Heart left ventricle (tissue), 16 donors: ENCODE results near the gene LTBR. TPM values are rescaled to one million over a fixed set of nuclear protein-coding genes. Genes with fewer than 3 reads are reported as not detected.

Source experiments
- ATAC-seq, 4 donors: fragments of 200-7000 bp; cut with Tn5 transposase; one replicate each; pipeline ENCODE4 v1.9.1; 2020 to 2022; ENCODE audit warnings: moderate library complexity in 4 of 4, mild to moderate bottlenecking in 3 of 4, moderate number of reproducible peaks in 1 of 4
- DNase-seq, 5 donors: peaks; one replicate each; pipeline ENCODE4 v3.0.0-alpha.2; 2020
- H3K27ac ChIP-seq, 12 donors: fragments of 200-600 bp; sonication (generic) in 4 of 12; one replicate each; pipeline versions ENCODE4 v1.5.0 to v1.8.0; 2016 to 2022; ENCODE audit warnings: mild to moderate bottlenecking in 2 of 12
- H3K27me3 ChIP-seq, 9 donors: fragments of 200-600 bp; sonication (generic) in 2 of 9; one replicate each; pipeline versions ENCODE4 v1.5.1 to v1.8.0; 2016 to 2022; ENCODE audit warnings: mild to moderate bottlenecking in 3 of 9
- H3K36me3 ChIP-seq, 9 donors: fragments of 200-600 bp; sonication (generic) in 2 of 9; one replicate each; pipeline versions ENCODE4 v1.5.0 to v1.8.0; 2018 to 2022; ENCODE audit warnings: mild to moderate bottlenecking in 2 of 9
- H3K4me1 ChIP-seq, 12 donors: fragments of 200-600 bp; sonication (generic) in 4 of 12; one replicate each; pipeline versions ENCODE4 v1.5.0 to v1.8.0; 2016 to 2022; ENCODE audit warnings: mild to moderate bottlenecking in 3 of 12
- H3K4me3 ChIP-seq, 12 donors: fragments of 200-600 bp; sonication (generic) in 4 of 12; one replicate each; pipeline versions ENCODE4 v1.5.0 to v1.8.0; 2017 to 2022; ENCODE audit warnings: mild to moderate bottlenecking in 9 of 12, moderate library complexity in 4 of 12
- H3K9me3 ChIP-seq, 12 donors: fragments of 200-600 bp; sonication (generic) in 4 of 12; one replicate each; pipeline versions ENCODE4 v1.5.0 to v1.8.0; 2016 to 2022; ENCODE audit warnings: mild to moderate bottlenecking in 1 of 12
- CTCF ChIP-seq, 12 donors: fragments of 200-600 bp; sonication (generic) in 4 of 12; IDR thresholded peaks; one replicate each; pipeline versions ENCODE4 v1.5.0 to v1.8.0; 2018 to 2022; ENCODE audit warnings: antibody characterized with exemption in 12 of 12, mild to moderate bottlenecking in 5 of 12
- POLR2A ChIP-seq, 2 donors: fragments of 450-650 bp; IDR thresholded peaks; one replicate each; pipeline ENCODE4 v1.6.1; 2017; ENCODE audit warnings: antibody characterized with exemption in 2 of 2, mild to moderate bottlenecking in 2 of 2, moderate library complexity in 2 of 2
- WGBS, 4 donors: extraction: QIAGEN DNeasy Blood & Tissue Kit in 2 of 4; methylation state at CpG; one replicate each; pipeline versions ENCODE4 v1.1.5 to v1.1.7; 2013 to 2018; 5-methylcytosine and 5-hydroxymethylcytosine counted together
- intact Hi-C, 10 donors: fragments of 100-400 bp; cut with DNase I; formaldehyde crosslinking; loops; one replicate each; pipeline versions ENCODE4 v1.11.1 to v1.14.2; 2022
- polyA plus RNA-seq, 2 donors: library from polyadenylated mRNA; stranded (reverse); fragments of 200-250 nt; gene quantifications; one replicate each; pipeline ENCODE4 v1.2.3, GENCODE V29; 2013
- total RNA-seq, 9 donors: library from RNA; depleted of rRNA in 2 of 9; stranded (reverse); fragments of >200 nt in 2 of 9; fragmentation: NEBNext Ultra II Directional in 3 of 9; extraction: Animal tissue kit (Norgen Biotek cat#: 25700) in 3 of 9; gene quantifications; one replicate each; pipeline versions ENCODE4 v1.1.0 to v1.2.4, GENCODE V29; 2016 to 2023
- donor health status: ischemic (EF 13 %, LVEDD 7.1; RV severe dilation, severe dysfunction).
- donor health status: healthy with polysubstance abuse.
- donor health status: DM: no; HTN: yes; CAD: no.
- donor health status: DM: no; HTN: no; CAD: no.
- donor health status: ischemic (EF 25% LVEDD 6.9; RV normal size, moderate dysfunction).
- donor health status: ischemic (EF 25% LVEDD 5.7; RV mildly dilated, moderate dysfunction).
- donor health status: healthy.
- donor health status: DM: yes; HTN: yes; CAD: no.
- donor health status: ischemic (EF 35%, LVEDD 5.7; RV mildly dilated, moderate dysfunction).
- donor health status: nonischemic (EF 11% LVEDD 7.7; RV severe dilation, severe dysfunction).
- donor health status: DM: yes; HTN: yes; CAD: no.
- donor health status: PGD.
- donor health status: ischemic (EF 29% LVEDD 5.4; RV normal size, mild dysfunction).
- donor health status: nonischemic (EF 23%, LVEDD 6.1; RV moderate dilation, normal function).

LTBR gene
- total and polyA plus RNA-seq, 11 donors, result 16.0 to 83.4 (median 26.2) TPM

DNA sequence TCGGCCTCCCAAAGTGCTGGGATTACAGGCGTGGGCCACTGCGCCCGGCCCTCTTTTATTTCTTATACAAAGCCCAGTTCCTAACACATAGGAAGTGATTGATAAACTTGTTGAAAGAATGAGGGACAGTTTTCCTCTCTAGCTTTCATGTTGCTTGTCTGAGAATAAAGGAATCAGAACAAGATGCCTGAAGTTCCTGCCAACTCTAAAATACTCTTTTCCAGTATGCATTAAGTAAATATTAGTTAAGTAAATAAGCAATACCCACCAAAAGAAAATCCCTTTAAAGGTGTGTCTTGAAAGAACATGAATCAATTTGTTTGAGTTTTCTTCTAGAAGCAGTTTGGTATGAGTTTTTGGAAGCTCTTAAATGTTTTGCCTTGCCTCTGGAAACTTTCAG, 36.4 kb downstream of the LTBR start:
- TF ChIP-seq POLR2A (IDR thresholded peaks at IDR 0.05) (no peak), CTCF (IDR thresholded peaks at IDR 0.05) (no peak)
- no peak overlapping the region for H3K27ac ChIP-seq
- WGBS, 4 donors, result 71 to 82% (median 75%) methylated on average over 4 of the region's 4 CpGs

DNA sequence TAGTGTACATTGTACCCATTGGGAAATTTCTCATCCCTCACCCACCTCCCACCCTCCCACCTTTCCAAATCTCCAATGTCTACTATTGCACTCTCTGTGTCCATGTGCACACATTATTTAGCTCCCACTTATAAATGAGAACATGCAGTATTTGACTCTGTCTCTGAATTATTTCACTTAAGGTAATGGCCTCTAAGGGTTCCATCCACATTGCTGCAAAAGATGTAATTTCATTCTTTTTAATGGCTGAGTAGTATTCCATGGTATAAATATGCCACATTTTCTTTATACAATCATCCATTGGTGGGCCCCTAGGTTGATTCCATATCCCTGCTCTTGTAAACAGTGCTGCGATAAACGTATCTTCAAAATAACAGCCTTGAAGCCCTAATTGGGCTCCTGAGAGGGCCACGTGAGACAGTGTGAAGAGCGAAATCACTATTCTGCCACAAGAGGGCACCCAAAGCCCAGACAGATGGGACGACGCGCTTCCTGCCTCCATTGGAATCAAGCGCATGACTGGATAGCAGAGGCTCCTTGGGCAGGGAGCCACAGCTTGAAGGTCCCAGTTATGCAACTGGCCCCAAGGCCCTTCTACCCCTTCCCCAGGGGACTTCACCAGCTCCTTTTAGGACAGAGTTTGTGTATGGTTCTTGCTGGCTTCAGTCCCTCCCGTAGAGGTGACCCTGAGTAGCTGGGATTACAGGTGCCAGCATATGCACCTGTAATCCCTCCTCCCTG, 39.5 kb downstream of the LTBR start:
- intact Hi-C loops, result loop anchor here (1.0 to 10.0 kb wide), 12 partner anchors 39 to 134 kb away; partner anchors contain the start of genes GAPDH (in 4 of the 10), IFFO1 (in 3 of the 10) and MRPL51 (in 1 of the 10)
- WGBS, 4 donors, result 0 to 6% (median 5%) methylated on average over 3 to 9 of the region's 9 CpGs
- peak; percentile 94 to 99 (median 98) for ATAC-seq
- Histone ChIP-seq H3K4me1 (peaks cover 0 to 18% (median 5%) of the 10 kb centered on the region in 12 donors), H3K27ac (peak overlapping the region in 1 of 12 donors; percentile 31), H3K4me3 (no peak overlapping the region), H3K9me3 (no peaks in the 10 kb centered on the region), H3K36me3 (no peaks in the 10 kb centered on the region), H3K27me3 (no peaks in the 10 kb centered on the region)
- TF ChIP-seq POLR2A (IDR thresholded peaks at IDR 0.05) (no peak), CTCF (IDR thresholded peaks at IDR 0.05) (peak; percentile 79 to 97 (median 92))
- peak; percentile 83 to 92 (median 87) for DNase-seq

More for the DNA sequence above, 36.4 kb downstream of the LTBR start:
- Histone ChIP-seq H3K9me3 (no peaks in the 10 kb centered on the region), H3K36me3 (no peaks in the 10 kb centered on the region), H3K4me1 (peaks cover 0 to 21% (median 5%) of the 10 kb centered on the region in 12 donors), H3K4me3 (no peak overlapping the region), H3K27me3 (no peaks in the 10 kb centered on the region)
- intact Hi-C loops, result loop anchor here in 9 of 10 donors (5.0 to 10.0 kb wide), 6 partner anchors 42 to 137 kb away; partner anchors contain the start of genes IFFO1 (in 3 of the 9) and GAPDH (in 2 of the 9)
- ATAC-seq (no peak), DNase-seq (no peak)

GRCh38 chr12:6424008-6424347, 40.0 kb downstream of the LTBR start:
- no peaks in the 10 kb centered on the region for H3K9me3 ChIP-seq
- no peak overlapping the region for H3K4me3 ChIP-seq
- intact Hi-C loops, result loop anchor here in 9 of 10 donors (2.0 to 10.0 kb wide), 7 partner anchors 38 to 133 kb away; partner anchors contain the start of genes IFFO1 (in 3 of the 9) and GAPDH (in 2 of the 9)
- no peaks in the 10 kb centered on the region for H3K36me3 ChIP-seq
- no peaks in the 10 kb centered on the region for H3K27me3 ChIP-seq
- H3K4me1 ChIP-seq, result peaks cover 0 to 18% (median 5%) of the 10 kb centered on the region in 12 donors
- ATAC-seq (peak in 3 of 4 donors; percentile 28 to 38 (median 33)), DNase-seq (no peak)
- peak overlapping the region in 1 of 12 donors; percentile 31 for H3K27ac ChIP-seq
- WGBS, 4 donors, result 44 to 59% (median 50%) methylated on average over 6 of the region's 6 CpGs
- TF ChIP-seq CTCF (IDR thresholded peaks at IDR 0.05) (no peak), POLR2A (IDR thresholded peaks at IDR 0.05) (no peak)

DNA sequence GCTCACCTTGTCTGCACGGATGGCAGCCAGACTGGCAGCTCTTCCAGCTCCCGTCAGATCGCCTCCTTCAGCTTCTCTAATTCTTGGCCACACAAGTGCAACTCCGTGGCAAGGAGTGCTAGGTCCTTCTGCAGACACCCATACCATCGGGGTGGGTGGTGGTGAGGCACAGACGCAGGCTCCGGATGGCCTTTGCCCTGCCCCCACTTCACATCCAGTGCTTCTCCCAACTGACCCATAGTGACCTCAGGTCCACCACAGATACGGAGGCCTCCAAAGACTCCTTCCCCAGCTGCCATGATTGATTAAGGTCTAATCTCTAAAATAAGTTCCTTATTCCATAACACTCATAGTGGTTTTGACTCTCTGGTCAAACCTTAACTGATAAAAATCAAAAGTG, 40.9 kb downstream of the LTBR start:
- H3K9me3 ChIP-seq, result no peaks in the 10 kb centered on the region
- 83 to 88% (median 84%) methylated on average over 8 of the region's 8 CpGs for whole genome bisulfite sequencing, 4 donors
- peaks cover 0 to 18% (median 5%) of the 10 kb centered on the region in 12 donors for H3K4me1 ChIP-seq
- H3K4me3 ChIP-seq, result no peak overlapping the region
- no peaks in the 10 kb centered on the region for H3K36me3 ChIP-seq
- no peak for DNase-seq
- no peak overlapping the region for H3K27ac ChIP-seq
- intact Hi-C loops, result loop anchor here in 9 of 10 donors (2.0 to 10.0 kb wide), 7 partner anchors 37 to 132 kb away; partner anchors contain the start of genes IFFO1 (in 3 of the 9) and GAPDH (in 2 of the 9)
- no peak for ATAC-seq
- no peaks in the 10 kb centered on the region for H3K27me3 ChIP-seq
- TF ChIP-seq CTCF (IDR thresholded peaks at IDR 0.05) (no peak), POLR2A (IDR thresholded peaks at IDR 0.05) (no peak)
